ENCODE measurements around the gene ZCCHC7. TPM values are rescaled to one million over a fixed set of nuclear protein-coding genes. Genes with fewer than 3 reads are reported as not detected.
"Not testable (repeated sequence)": the region's sequence is repeated elsewhere in the genome, so short reads cannot be mapped to it uniquely, and the experiment has no call there.

The ZCCHC7 gene
- total RNA-seq, 1 donor from 2014 or later = 22.1 TPM

DNA sequence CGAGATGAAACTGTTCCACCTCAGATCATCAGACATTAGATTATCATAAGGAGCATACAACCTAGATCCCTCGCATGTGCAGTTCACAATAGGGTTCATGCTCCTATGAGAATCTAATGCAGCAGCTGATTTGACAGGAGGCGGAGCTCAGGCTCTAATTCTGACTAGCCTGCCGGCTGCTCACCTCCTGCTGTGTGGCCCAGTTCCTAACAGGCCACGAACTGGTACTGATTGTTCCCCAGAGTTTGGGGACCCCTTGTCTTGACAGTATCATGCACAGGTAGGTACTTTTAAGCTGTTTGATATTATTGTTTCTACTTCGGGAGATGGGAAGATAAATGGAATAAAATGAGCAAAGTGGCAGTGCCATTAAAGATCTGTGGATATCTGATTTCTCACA is 66.9 kb downstream of the ZCCHC7 start:
- Mint-ChIP-seq H3K4me1 (ENCODE audit: low read depth) (peaks cover 29% of the 10 kb centered on the region), H3K27ac (peak overlapping the region; percentile 91), H3K4me3 (ENCODE audit: low read depth) (peak overlapping the region; percentile 73), H3K9me3 (peaks cover 13% of the 10 kb centered on the region), H3K36me3 (ENCODE audit: low read depth) (peaks cover 63% of the 10 kb centered on the region), H3K27me3 (ENCODE audit: low read depth) (no peaks in the 10 kb centered on the region)
- no peak for DNase-seq (ENCODE audit: low spot score)
- intact Hi-C loops (cut with micrococcal nuclease) = loop anchor here (1.0 to 5.0 kb wide), 2 partner anchors 13 to 40 kb away; no protein-coding TSS in a partner anchor

DNA sequence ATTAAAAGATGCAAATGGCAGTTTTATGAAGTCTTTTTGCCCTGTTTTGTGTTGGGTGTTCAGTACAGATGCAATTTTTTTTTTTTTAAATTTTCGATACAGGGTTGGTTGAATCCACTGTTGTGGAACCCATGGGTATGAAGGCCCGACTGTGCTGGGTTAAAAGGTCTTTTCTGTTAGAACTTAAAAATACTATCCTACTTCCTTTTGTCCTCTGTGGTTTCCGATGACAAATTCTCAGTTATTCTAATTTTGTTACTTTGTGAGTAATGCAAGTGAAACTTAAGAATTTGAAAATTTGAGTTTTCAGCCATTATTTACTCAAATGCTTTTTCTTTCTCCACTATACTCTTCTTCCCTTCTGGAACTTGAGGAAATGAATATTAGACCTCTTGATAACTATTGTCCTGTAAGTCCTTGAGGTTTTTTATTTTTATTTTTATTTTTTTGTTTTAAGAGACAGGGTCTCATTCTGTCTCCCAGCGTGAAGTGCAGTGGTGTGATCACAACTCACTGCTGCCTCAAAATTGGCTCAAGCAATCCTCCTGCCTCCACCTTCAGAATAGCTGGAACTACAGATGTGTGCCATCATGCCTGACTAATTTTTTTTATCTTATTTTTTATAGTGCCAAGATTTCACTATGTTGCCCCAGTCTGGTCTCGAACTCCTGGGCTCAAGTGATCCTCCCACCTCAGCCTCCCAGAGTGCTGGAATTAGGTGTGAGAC is 67.5 kb downstream of the ZCCHC7 start:
- peak overlapping the region; percentile 91 for H3K27ac Mint-ChIP-seq
- H3K9me3 Mint-ChIP-seq = peaks cover 13% of the 10 kb centered on the region
- DNase-seq (ENCODE audit: low spot score) = no peak
- H3K4me3 Mint-ChIP-seq (ENCODE audit: low read depth) = peak overlapping the region; percentile 15
- intact Hi-C loops (cut with micrococcal nuclease) = loop anchor here (1.0 to 5.0 kb wide), 2 partner anchors 12 to 41 kb away; no protein-coding TSS in a partner anchor
- H3K27me3 Mint-ChIP-seq (ENCODE audit: low read depth) = no peaks in the 10 kb centered on the region
- peaks cover 69% of the 10 kb centered on the region for H3K36me3 Mint-ChIP-seq (ENCODE audit: low read depth)
- H3K4me1 Mint-ChIP-seq (ENCODE audit: low read depth) = peaks cover 29% of the 10 kb centered on the region

DNA sequence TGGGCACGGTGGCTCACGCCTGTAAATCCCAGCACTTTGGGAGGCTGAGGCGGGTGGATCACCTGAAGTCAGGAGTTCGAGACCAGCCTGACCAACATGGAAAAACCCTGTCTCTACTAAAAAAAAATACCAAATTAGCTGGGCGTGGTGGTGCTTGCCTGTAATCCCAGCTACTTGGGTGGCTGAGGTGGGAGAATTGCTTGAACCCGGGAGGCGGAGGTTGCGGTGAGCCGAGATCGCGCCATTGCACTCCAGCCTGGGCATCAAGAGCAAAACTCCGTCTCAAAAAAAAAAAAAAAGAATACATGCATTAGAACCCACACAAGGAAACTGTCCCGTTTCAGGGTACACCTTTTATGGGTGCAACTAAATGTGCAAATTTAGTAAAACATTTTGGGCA is 70.4 kb downstream of the ZCCHC7 start:
- intact Hi-C loops (cut with micrococcal nuclease); H3K4me3 Mint-ChIP-seq (ENCODE audit: low read depth); H3K9me3 Mint-ChIP-seq; DNase-seq (ENCODE audit: low spot score); H3K27ac Mint-ChIP-seq; H3K27me3 Mint-ChIP-seq (ENCODE audit: low read depth): not testable (repeated sequence)
- Mint-ChIP-seq H3K4me1 (ENCODE audit: low read depth) (peaks cover 29% of the 10 kb centered on the region), H3K36me3 (ENCODE audit: low read depth) (peaks cover 61% of the 10 kb centered on the region)

DNA sequence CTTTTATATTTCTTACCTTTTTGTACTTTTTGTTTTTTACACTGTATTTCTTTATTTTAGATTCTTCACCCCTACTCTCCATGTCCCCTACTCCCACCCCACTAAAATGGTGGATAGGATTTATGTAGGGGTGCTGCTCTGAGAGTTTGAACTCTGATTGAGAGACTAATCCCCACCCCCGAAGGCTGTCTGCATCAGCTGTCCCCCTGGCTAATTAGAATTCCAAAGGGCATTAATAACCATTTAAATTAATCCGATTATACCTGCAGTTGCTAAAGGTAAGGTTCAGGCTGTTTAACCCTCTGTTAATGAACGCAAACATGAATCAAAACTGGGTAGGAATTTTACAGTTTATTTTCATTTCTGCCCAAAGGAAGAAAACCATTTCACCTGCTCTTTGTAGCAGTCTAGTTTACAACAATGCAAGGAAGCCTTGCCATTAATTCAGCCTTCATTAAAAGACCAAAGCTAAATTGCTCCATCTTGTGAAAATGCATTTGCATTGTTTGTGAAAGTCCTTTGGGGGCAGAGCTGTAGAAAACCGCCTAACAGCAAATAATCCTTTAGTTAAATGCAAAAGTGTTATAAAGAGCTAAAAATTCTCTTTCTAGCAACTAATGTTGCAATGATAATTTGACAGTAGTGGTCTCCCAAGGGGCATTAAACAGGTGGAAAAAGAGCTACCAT is 71.2 kb downstream of the ZCCHC7 start:
- intact Hi-C loops (cut with micrococcal nuclease) = no loop called here
- no peak for DNase-seq (ENCODE audit: low spot score)
- H3K27me3 Mint-ChIP-seq (ENCODE audit: low read depth) = no peaks in the 10 kb centered on the region
- no peak overlapping the region for H3K4me3 Mint-ChIP-seq (ENCODE audit: low read depth)
- peaks cover 29% of the 10 kb centered on the region for H3K4me1 Mint-ChIP-seq (ENCODE audit: low read depth)
- no peak overlapping the region for H3K27ac Mint-ChIP-seq
- H3K9me3 Mint-ChIP-seq = peaks cover 4% of the 10 kb centered on the region
- H3K36me3 Mint-ChIP-seq (ENCODE audit: low read depth) = peaks cover 62% of the 10 kb centered on the region

DNA sequence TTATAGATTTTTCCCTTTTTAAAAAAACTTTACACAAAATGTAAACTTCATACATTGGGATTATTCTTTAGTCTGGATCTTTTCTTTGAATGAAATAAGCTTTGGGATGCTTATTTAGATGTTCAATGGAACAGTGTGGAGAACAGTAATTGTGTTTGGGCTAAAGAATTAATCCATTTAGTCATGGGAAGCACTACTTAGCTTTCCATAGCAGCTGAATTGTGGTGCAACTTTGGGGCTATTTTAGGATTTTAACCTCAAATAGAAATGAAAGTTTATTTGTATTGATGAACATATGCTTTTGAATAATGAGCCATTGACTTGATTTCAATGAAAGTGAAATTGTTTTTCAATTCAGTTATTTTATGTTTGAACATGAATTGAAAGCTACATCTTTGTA is 72.4 kb downstream of the ZCCHC7 start:
- Mint-ChIP-seq H3K4me3 (ENCODE audit: low read depth) (no peak overlapping the region), H3K27ac (no peak overlapping the region), H3K36me3 (ENCODE audit: low read depth) (peaks cover 49% of the 10 kb centered on the region), H3K4me1 (ENCODE audit: low read depth) (peaks cover 24% of the 10 kb centered on the region), H3K27me3 (ENCODE audit: low read depth) (no peaks in the 10 kb centered on the region), H3K9me3 (peaks cover 4% of the 10 kb centered on the region)
- intact Hi-C loops (cut with micrococcal nuclease) = no loop called here
- DNase-seq (ENCODE audit: low spot score) = no peak

DNA sequence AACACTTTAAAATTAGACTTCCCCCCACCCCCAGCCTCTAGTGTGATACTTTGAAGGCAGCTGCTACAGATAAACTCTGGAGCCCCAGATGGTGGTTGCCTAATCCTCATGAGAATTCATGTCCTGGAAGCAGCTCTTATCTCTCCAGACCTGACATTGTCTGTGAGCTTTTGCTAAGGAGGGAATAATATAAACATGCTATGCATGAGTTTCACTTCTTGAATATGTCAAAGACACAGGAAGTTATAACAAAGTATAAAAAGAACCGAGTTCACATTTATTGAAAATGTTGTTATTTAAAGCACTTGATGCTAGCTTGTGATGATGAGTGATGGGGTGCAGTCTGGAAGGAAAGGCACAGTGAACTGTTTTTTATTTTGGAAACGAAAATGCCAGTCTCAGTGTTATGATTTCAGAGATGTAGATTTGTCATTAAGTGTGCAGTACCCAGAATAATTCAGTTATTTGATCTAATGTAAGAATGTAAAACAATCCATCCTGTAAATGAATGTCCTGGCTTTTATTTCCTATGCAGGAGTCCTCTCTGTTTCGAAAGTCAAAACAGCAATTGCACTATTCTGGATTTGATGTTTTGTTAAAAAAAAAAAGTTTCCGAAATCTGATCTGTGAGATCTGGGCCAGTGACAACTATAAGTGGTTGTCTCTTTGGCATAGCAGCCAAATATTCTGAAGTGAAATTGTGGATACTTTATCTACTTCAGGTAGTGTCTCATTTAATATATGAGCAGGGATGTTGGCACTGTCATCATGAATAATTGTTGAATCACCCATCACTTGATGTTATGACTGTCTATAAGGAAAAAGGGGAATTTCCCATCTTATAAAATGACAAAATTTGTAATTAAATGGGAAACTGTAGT is 77.0 kb downstream of the ZCCHC7 start:
- H3K27me3 Mint-ChIP-seq (ENCODE audit: low read depth) = no peaks in the 10 kb centered on the region
- peaks cover 34% of the 10 kb centered on the region for H3K36me3 Mint-ChIP-seq (ENCODE audit: low read depth)
- peak overlapping the region; percentile 83 for H3K27ac Mint-ChIP-seq
- peaks cover 48% of the 10 kb centered on the region for H3K4me1 Mint-ChIP-seq (ENCODE audit: low read depth)
- H3K9me3 Mint-ChIP-seq = no peaks in the 10 kb centered on the region
- DNase-seq (ENCODE audit: low spot score) = no peak
- intact Hi-C loops (cut with micrococcal nuclease) = loop anchor here (5.0 kb wide), 1 partner anchor 75 kb away; the partner anchor contains the start of gene ZCCHC7
- H3K4me3 Mint-ChIP-seq (ENCODE audit: low read depth) = peak overlapping the region; percentile 35

DNA sequence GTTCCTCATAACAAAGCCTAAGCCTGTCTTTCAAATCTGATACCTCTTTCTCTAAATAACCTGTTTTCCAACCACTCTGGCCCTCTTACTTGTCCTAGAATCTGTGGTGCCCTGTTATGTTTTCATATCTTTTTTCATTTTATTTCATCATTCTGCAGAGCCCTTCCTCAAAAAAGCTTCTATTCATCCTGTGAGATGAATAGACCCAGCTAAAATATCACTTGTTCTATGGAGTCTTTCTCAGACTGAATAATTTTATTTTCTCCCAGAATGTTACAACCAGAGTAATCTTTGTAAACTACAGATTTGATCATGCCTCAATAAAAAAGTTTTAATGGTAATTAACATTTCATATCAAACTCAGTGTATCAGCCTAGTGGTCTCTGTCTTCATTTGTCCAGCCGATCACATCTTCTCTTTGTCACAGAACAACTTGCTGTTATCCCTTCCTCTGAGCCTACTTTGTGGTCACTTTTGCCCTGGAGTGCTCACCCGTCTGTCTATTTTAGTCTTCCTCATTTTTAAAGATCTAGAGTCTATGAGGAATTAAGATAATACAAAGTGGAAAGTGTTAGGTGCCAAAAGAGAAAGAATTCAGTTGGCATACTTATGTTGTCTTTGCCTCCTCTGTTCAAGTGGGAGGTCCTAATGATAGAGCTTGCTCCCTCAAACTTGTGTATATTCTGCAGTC is 77.8 kb downstream of the ZCCHC7 start:
- peak overlapping the region; percentile 30 for H3K27ac Mint-ChIP-seq
- intact Hi-C loops (cut with micrococcal nuclease) = loop anchor here (5.0 kb wide), 1 partner anchor 76 kb away; the partner anchor contains the start of gene ZCCHC7
- DNase-seq (ENCODE audit: low spot score) = no peak
- peaks cover under 1% of the 10 kb centered on the region for H3K9me3 Mint-ChIP-seq
- no peaks in the 10 kb centered on the region for H3K27me3 Mint-ChIP-seq (ENCODE audit: low read depth)
- H3K4me1 Mint-ChIP-seq (ENCODE audit: low read depth) = peaks cover 48% of the 10 kb centered on the region
- no peak overlapping the region for H3K4me3 Mint-ChIP-seq (ENCODE audit: low read depth)
- H3K36me3 Mint-ChIP-seq (ENCODE audit: low read depth) = peaks cover 34% of the 10 kb centered on the region

DNA sequence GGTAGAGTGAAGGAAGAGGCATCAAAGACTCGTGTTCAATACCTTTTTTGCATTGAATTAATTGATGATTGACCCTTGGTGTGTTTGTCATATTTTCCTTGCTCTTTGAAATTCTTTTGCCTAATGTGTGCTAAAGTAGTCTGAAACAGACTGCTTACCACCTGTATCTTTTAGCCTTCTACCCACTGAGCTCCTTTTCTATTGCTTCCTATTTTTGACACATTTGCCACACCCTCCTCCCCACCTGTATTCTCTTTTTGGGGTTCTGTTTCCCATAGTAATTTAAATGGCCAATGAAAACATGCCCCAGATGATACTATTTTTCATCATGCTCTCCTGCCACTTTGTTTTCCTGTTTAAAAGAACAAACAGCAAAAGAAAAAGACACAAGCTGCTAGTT is 78.5 kb downstream of the ZCCHC7 start:
- intact Hi-C loops (cut with micrococcal nuclease) = loop anchor here (5.0 kb wide), 1 partner anchor 77 kb away; the partner anchor contains the start of gene ZCCHC7
- H3K36me3 Mint-ChIP-seq (ENCODE audit: low read depth) = peaks cover 37% of the 10 kb centered on the region
- peaks cover 48% of the 10 kb centered on the region for H3K4me1 Mint-ChIP-seq (ENCODE audit: low read depth)
- H3K27me3 Mint-ChIP-seq (ENCODE audit: low read depth) = no peaks in the 10 kb centered on the region
- no peak for DNase-seq (ENCODE audit: low spot score)
- no peak overlapping the region for H3K4me3 Mint-ChIP-seq (ENCODE audit: low read depth)
- H3K9me3 Mint-ChIP-seq = peaks cover 5% of the 10 kb centered on the region
- H3K27ac Mint-ChIP-seq = peak overlapping the region; percentile 30

DNA sequence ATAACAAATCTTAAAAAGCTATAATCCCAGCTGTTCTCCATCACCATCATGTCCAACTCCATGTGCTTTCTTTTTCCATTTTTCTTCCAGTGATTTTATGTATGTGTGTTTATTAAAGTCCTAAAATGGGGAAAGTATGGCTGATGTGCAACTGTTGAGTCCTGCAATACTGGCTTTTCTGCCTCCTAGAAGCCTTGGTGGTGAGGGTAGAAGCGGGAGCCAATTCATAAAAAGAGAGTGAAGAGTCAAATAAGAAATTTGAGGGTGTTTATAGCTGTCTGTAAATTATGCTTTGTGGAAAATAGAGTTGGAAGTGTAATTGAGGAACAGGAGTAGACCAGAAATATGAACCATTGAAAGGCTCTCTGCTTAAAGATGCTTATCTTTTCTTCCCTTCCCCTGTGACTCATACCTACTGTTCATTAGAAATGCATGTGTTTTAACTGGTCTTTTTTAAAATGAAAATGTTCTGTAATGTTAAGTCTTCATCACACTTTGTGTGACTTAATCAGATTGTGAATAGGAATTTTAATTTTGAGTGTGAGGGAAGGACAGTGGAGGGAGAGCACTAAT is 80.1 kb downstream of the ZCCHC7 start:
- peaks cover 11% of the 10 kb centered on the region for H3K9me3 Mint-ChIP-seq
- peaks cover 45% of the 10 kb centered on the region for H3K4me1 Mint-ChIP-seq (ENCODE audit: low read depth)
- H3K4me3 Mint-ChIP-seq (ENCODE audit: low read depth) = peak overlapping the region; percentile 30
- H3K27me3 Mint-ChIP-seq (ENCODE audit: low read depth) = no peaks in the 10 kb centered on the region
- no peak for DNase-seq (ENCODE audit: low spot score)
- H3K27ac Mint-ChIP-seq = peak overlapping the region; percentile 85
- H3K36me3 Mint-ChIP-seq (ENCODE audit: low read depth) = peaks cover 44% of the 10 kb centered on the region
- intact Hi-C loops (cut with micrococcal nuclease) = loop anchor here (1.0 to 5.0 kb wide), 3 partner anchors 10 to 43 kb away; no protein-coding TSS in a partner anchor

DNA sequence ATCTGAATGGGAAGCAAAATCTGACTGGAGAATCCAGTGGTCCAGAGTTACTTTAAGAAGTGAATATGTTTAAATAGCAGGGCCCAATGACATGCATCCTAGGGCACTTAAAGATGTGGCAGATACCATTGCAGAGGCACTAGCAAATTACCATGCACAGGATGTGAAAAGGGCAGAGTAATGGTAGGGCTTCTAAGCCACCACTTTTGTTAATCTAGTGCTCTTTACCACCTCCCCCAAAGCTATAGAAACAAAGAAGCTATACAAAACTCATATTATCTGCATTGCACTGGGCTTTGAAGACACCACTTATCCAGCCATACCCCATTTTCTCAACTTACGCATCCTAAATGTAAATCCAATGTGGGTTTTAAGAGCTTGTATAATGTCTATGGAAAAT is 81.2 kb downstream of the ZCCHC7 start:
- intact Hi-C loops (cut with micrococcal nuclease) = loop anchor here (5.0 kb wide), 1 partner anchor 44 kb away; no protein-coding TSS in a partner anchor
- H3K4me3 Mint-ChIP-seq (ENCODE audit: low read depth) = no peak overlapping the region
- peaks cover 11% of the 10 kb centered on the region for H3K9me3 Mint-ChIP-seq
- no peaks in the 10 kb centered on the region for H3K27me3 Mint-ChIP-seq (ENCODE audit: low read depth)
- peaks cover 50% of the 10 kb centered on the region for H3K36me3 Mint-ChIP-seq (ENCODE audit: low read depth)
- H3K27ac Mint-ChIP-seq = no peak overlapping the region
- peaks cover 45% of the 10 kb centered on the region for H3K4me1 Mint-ChIP-seq (ENCODE audit: low read depth)
- DNase-seq (ENCODE audit: low spot score) = no peak

DNA sequence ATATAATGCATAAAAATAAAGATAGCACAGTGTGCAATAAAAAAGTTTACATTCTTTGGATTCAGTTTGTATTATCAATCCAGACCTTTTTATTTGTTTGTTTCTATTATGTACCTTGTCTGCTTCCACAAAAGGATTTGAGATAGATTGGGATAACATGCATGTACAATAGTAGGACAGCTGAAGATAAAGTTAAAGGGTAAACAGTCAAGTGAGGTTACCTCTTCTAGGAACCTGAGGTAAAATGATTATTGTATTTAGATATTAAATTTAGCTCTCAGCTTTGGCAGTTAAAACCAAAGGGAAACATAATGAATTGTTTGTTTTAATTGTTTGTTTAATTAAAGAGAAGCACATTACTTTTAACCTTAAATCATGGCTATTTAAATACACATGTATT is 81.7 kb downstream of the ZCCHC7 start:
- no peak for DNase-seq (ENCODE audit: low spot score)
- no peak overlapping the region for H3K27ac Mint-ChIP-seq
- H3K4me3 Mint-ChIP-seq (ENCODE audit: low read depth) = no peak overlapping the region
- H3K27me3 Mint-ChIP-seq (ENCODE audit: low read depth) = no peaks in the 10 kb centered on the region
- H3K36me3 Mint-ChIP-seq (ENCODE audit: low read depth) = peaks cover 55% of the 10 kb centered on the region
- intact Hi-C loops (cut with micrococcal nuclease) = loop anchor here (5.0 kb wide), 1 partner anchor 45 kb away; no protein-coding TSS in a partner anchor
- H3K9me3 Mint-ChIP-seq = peaks cover 11% of the 10 kb centered on the region
- peaks cover 47% of the 10 kb centered on the region for H3K4me1 Mint-ChIP-seq (ENCODE audit: low read depth)

All from activated T-helper 2 cell treated with anti-CD3 and anti-CD28 coated beads, Interferon-gamma antibody, Interleukin-2, Interleukin-4, amounts not matched to agents 10 μg/mL and 5 μg/mL and 100 μg/mL, durations not matched to agents 14 hours and 24 hours and 36 hours (primary cell).